ENCODE data around the gene CPB2.

Gene CPB2

GRCh38 chr13:46104868-46105267 lies at the start of gene CPB2:
Gene CPB2, minus strand, starts transcription at chr13:46105033. Its CDS starts 24 bp downstream, at chr13:46105009.
- no peak for DNase-seq

DNA sequence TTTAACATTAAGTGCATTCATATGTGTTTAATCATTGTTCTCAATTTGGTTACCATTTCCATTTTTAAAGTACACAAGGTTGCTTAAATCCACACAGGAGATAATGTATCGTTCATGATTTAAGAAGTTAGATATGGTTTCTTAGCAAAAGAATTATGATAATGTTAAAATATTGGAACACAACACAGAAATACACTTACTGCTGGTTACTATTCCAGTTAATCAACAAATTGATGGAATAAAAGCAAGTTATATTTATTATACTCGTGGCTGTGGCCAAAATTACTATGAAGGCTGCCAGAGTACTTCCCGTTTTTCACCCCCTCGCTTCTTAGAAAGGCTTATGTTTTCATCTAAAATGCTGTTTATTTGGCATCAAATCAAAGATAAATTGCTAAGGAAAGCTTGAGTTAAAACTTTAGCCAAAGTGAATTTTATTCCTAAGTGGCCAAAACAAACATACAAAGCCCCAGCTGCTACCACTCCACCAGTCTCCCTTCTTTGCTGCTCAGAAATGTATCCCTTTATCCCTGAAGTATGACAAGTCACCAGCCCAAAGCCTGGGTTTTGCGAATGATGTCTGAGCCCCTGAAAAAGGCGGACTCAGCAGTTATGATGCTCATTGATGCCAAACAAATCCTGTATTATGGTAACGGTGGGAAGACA lies 49.4 kb upstream of the CPB2 start:
- no peak for DNase-seq

GRCh38 chr13:46152627-46153328 lies 47.9 kb upstream of the CPB2 start:
- DNase-seq = no peak

GRCh38 chr13:46150134-46150693 lies 45.4 kb upstream of the CPB2 start:
- no peak for DNase-seq

GRCh38 chr13:46149272-46150133 lies 44.7 kb upstream of the CPB2 start:
- no peak for DNase-seq

DNA sequence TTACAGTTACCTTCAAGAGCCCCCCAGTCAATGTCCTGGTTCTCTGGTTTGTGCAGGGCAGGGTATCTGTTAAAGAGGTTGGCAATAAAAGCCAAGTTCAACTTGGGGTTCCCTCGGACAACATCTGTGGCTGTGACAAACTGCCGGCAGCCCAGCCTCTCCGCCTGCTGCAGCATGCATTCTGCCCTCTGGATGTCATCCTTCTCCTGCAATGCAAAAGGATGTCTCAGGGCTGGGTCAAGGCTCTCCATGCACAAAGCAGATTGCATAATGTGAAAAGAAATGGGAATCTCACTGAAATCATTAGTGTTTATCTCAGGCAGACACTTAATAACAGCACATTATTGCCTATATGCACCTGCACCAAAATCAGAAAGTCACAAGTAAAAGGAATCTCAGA lies 42.1 kb upstream of the CPB2 start:
- DNase-seq = no peak

DNA sequence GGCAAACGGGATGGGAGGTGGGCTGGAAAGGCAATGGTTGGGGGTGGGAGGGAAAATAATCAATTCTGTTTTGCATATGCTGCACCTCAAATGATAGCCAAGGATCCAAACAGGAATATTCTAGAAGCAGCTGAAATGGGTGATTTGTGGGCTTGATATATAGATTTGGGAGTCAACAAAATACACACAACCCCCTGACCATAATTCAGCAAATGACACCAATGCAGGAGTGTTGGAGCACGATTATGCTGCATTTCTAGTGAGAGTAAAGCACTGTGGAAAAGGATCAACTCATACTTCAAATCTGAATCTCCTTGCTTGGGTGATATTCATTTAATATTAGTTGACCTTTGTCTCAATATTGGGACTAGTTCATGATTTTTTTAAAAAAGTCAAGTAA lies 41.1 kb upstream of the CPB2 start:
- no peak for DNase-seq

DNA sequence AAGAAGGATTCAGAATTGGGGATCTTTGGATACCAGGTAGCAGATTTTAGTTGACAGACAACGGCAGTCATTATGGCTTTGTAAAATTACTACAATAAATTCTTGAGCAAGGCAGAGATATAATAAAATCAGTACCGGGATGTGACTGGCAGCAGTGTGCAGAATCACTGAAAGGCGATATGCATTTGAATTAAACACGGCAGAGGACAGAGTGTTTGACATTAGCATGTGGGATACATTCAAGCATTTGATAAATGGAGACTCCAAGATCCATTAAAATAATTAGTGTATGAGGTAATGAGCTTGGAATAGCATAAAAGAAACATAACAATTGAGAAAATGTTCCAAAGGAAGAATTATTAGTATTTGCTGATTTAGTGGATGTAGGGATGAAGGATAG lies 40.3 kb upstream of the CPB2 start:
- no peak for DNase-seq

DNA sequence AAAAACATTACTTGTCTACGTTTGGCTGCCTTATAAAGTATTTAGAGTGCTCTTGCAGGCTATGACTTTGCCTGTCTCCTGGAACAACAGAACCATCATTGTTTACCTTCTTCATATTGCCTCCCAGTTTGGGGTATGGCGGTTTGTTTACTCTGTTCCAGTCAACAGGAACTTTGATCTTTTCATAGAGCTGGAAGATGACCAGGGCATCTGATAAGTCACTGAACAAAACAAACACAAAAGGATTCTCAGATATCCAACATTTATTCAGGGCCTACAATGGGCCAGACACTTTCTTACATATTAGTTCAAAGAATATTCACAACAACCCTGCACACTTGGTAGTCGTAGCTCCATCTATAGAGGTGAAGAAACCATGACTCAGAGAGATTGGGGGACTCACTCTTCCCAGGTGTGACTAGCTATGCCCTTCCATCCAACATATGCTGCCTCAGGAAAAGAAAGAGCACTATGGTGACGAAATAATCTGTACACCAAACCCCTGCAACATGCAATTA lies 38.4 kb upstream of the CPB2 start:
- DNase-seq = no peak

DNA sequence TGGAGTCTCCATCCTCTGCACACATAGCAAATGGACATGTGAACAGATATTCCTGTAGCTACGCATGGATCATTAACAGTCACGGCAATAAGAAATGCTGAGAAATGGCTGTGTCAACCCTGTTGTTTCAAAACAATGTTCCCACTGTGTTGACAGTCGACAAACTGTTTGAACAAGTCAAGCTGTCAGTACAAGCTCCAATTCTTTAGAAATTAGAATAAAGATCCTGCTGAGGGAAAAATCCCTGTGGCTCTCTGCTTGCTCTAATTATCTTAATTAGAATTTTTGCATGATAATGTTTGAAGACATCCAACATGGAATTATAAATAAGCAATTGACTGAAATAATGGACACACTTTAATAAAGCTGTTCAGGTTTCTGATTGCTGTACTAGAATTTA lies 37.9 kb upstream of the CPB2 start:
- no peak for DNase-seq

- no peak for DNase-seq
These were observed 35.2 kb upstream of the CPB2 start for GRCh38 chr13:46140044-46140443.

GRCh38 chr13:46137627-46138317 lies 32.9 kb upstream of the CPB2 start:
- no peak for DNase-seq

DNA sequence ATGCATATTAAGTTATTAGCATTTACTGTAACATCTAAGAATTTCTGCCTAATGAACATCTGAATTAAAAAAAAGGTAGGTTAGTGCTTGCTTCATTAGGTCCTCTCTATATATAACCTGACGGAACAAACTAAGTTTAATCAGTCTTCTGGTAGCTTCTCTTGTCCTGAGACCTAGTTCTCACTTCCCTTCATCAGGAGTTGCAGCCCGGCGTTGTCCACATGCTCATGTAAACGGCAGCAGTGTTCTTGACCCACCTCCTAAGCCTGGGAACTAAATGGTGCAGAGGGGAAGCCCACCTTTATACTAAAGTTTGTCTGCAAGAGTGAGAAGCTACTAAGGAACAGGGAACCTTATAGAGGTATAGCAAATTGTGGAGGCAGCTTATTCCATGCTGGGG lies 31.9 kb upstream of the CPB2 start:
- no peak for DNase-seq

DNA sequence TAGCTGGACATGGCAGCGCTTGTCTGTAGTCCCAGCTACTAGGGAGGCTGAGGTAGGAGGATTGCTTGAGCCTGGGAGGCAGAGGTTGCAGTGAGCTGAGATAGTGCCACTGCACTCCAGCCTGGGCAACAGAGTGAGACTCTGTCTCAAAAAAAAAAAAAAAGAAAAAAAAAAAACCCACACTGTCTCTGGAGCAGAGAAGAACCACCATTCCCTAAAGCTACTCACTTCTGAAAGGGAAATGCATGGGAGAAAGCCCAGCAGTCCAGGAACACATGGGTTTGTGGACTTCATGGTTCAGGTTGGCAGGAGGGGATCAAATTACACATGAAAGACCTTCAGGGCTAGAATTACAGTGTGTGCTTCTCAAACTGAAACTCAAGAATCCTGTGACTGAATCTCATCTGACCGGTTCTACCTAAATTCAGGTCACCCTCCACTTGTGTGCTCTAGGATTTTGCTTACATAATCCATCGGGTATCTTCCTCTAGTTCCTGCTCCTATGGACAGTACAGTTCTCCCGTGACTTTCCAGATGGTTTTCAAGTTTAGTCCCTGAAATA lies 30.2 kb upstream of the CPB2 start:
- DNase-seq = no peak

- no peak for DNase-seq
These were observed 29.7 kb upstream of the CPB2 start for GRCh38 chr13:46134494-46134893.

GRCh38 chr13:46132109-46132508 lies 27.3 kb upstream of the CPB2 start:
- no peak for DNase-seq

DNA sequence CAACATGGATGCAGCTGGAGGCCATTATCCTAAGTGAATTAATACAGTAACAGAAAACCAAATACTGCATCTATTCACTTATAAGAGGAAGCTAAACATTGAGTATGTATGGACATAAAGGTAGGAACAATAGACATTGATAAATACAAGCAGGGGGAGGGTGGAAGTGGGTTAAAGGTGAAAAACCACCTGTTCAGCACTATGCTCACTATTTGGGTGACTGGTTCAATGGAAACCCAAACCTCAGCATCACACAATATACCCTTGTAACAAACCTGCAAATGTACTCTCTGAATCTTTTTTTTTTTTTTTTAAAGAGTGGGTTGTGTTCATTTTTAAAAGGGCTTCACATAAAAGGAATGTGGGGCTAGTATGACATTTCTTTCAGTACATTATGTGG lies 26.9 kb upstream of the CPB2 start:
- no peak for DNase-seq

DNA sequence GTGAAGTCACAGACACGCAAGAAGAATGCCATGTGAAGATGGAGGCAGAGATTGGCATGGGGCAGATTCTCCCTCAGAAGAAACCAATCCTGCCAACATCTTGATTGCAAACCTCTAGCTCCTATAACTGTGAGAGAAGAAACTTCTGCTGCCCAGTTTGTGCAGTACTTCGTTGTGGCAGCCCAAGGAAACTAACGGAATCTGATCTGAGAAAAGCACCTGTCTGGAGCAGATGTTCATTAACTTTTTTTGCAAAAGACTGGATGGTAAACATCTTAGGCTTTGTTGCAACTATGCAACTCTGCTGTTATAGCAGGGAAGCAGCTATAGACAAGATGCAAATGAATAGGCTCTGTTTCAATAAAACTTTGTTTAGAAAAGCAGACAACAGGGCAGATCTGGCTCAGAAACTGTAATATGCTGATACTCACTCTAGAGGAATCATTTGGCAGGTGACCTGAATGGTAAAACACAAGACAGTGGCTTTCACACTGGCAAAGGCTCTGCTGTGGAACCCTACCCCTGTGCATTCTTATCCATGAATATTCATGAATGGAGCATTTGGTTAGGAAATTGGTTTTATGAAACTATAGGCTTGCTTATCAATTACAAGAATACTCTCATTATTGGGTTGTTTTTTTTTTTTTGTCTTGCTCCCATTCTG lies 25.3 kb upstream of the CPB2 start:
- no peak for DNase-seq

- no peak for DNase-seq
These were observed 24.3 kb upstream of the CPB2 start for GRCh38 chr13:46129124-46129523.

GRCh38 chr13:46127358-46128023 lies 22.7 kb upstream of the CPB2 start:
- DNase-seq = no peak

All from CD4-positive, alpha-beta T cell treated with Interleukin-4 for 4 hours (primary cell).